GM18909 (cell line): ENCODE data around the gene DHRS2.

ENCODE experiments used
- ATAC-seq: cut with Tn5 transposase; IDR thresholded peaks from one replicate; pipeline ENCODE4 v1.9.1; 2021; ENCODE audit warnings: mild to moderate bottlenecking; ENCODE audit not compliant: unreplicated experiment, poor library complexity

DHRS2 gene

GRCh38 chr14:23610815-23611289 is 25.3 kb upstream of the DHRS2 start:
- ATAC-seq, result no peak

GRCh38 chr14:23612354-23612732 is 23.8 kb upstream of the DHRS2 start:
- no peak for ATAC-seq

- ATAC-seq, result no peak
Measured at GRCh38 chr14:23612802-23613201, 23.4 kb upstream of the DHRS2 start.

GRCh38 chr14:23613242-23614070 is 22.7 kb upstream of the DHRS2 start:
- ATAC-seq, result no peak

- ATAC-seq, result no peak
Measured at GRCh38 chr14:23614395-23614828, 21.8 kb upstream of the DHRS2 start.

- ATAC-seq, result no peak
Measured at GRCh38 chr14:23615856-23616255, 20.3 kb upstream of the DHRS2 start.

- ATAC-seq, result no peak
Measured at GRCh38 chr14:23617539-23617938, 18.6 kb upstream of the DHRS2 start.

GRCh38 chr14:23618415-23618988 is 17.7 kb upstream of the DHRS2 start:
- no peak for ATAC-seq

GRCh38 chr14:23620177-23620702 is 15.9 kb upstream of the DHRS2 start:
- ATAC-seq, result no peak

GRCh38 chr14:23621204-23621931 is 14.8 kb upstream of the DHRS2 start:
- no peak for ATAC-seq

GRCh38 chr14:23621932-23622730 is 14.0 kb upstream of the DHRS2 start:
- ATAC-seq, result no peak

- ATAC-seq, result no peak
Measured at GRCh38 chr14:23622990-23623389, 13.2 kb upstream of the DHRS2 start.

GRCh38 chr14:23623962-23624361 is 12.2 kb upstream of the DHRS2 start:
- ATAC-seq, result no peak

GRCh38 chr14:23624830-23625404 is 11.2 kb upstream of the DHRS2 start:
- no peak for ATAC-seq

GRCh38 chr14:23626946-23627345 is 9.2 kb upstream of the DHRS2 start:
- no peak for ATAC-seq

- ATAC-seq, result no peak
Measured at GRCh38 chr14:23627961-23628360, 8.2 kb upstream of the DHRS2 start.

- no peak for ATAC-seq
Measured at GRCh38 chr14:23629204-23629603, 7.0 kb upstream of the DHRS2 start.

- no peak for ATAC-seq
Measured at GRCh38 chr14:23629832-23630396, 6.2 kb upstream of the DHRS2 start.

- no peak for ATAC-seq
Measured at GRCh38 chr14:23630687-23631086, 5.5 kb upstream of the DHRS2 start.
